GM06990 (cell line): Measurements from ENCODE around the gene ZNF593OS.
A peak's percentile ranks its signal among the peaks of the same experiment; 100 is the strongest.

ENCODE experiments used
- DNase-seq: peaks from one replicate; pipeline ENCODE4 v3.0.0-alpha.2; 2011; ENCODE audit not compliant: insufficient read length; ENCODE audit errors: extremely low read depth
- H3K27me3 ChIP-seq: replicated peaks from 2 replicates; pipeline ENCODE4 v1.6.0; 2011; ENCODE audit warnings: low read length; ENCODE audit not compliant: control insufficient read depth, insufficient read depth
- H3K36me3 ChIP-seq: 2 replicates; pipeline ENCODE4 v1.5.1; 2011; ENCODE audit warnings: low read length; ENCODE audit not compliant: control insufficient read depth, insufficient read depth
- H3K4me3 ChIP-seq: replicated peaks from 2 replicates; pipeline ENCODE4 v1.5.1; 2011; ENCODE audit warnings: low read depth, mild to moderate bottlenecking, control low read depth, low read length
- CTCF ChIP-seq: IDR thresholded peaks from 2 replicates; pipeline ENCODE4 v1.5.1; 2011; ENCODE audit warnings: low read length, control low read depth, mild to moderate bottlenecking, inconsistent platforms; ENCODE audit not compliant: insufficient read depth, poor library complexity, severe bottlenecking

ZNF593OS gene

DNA sequence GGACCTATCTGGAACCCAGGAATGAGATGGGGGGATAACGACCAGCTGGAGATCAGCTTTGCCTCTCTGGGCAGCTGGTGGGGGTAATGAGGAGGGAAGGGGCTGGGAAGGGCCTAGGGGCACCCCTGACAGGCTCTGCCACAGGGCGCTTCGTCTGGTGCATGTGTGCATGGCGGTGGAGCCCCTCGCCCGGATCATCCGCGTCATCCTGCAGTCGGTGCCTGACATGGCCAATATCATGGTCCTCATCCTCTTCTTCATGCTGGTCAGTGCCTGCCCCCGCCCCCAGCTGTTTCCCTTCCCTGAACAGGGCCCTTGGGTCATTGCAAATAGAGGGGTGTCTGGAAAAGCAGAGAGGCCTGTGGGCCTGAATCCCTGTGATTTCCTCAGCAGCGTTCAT lies 26.2 kb upstream of the ZNF593OS start:
- Histone ChIP-seq H3K4me3 (no peak overlapping the region), H3K36me3 (no peaks in the 10 kb centered on the region), H3K27me3 (no peaks in the 10 kb centered on the region)
- TF ChIP-seq CTCF = no peak
- no peak for DNase-seq

- TF ChIP-seq CTCF = no peak
- Histone ChIP-seq H3K4me3 (no peak overlapping the region), H3K27me3 (no peaks in the 10 kb centered on the region), H3K36me3 (no peaks in the 10 kb centered on the region)
- no peak for DNase-seq
Measured at GRCh38 chr1:26197301-26197700, 25.7 kb upstream of the ZNF593OS start.

GRCh38 chr1:26195805-26196204 lies 24.2 kb upstream of the ZNF593OS start:
- Histone ChIP-seq H3K4me3 (no peak overlapping the region), H3K27me3 (no peaks in the 10 kb centered on the region), H3K36me3 (no peaks in the 10 kb centered on the region)
- TF ChIP-seq CTCF = no peak
- no peak for DNase-seq

DNA sequence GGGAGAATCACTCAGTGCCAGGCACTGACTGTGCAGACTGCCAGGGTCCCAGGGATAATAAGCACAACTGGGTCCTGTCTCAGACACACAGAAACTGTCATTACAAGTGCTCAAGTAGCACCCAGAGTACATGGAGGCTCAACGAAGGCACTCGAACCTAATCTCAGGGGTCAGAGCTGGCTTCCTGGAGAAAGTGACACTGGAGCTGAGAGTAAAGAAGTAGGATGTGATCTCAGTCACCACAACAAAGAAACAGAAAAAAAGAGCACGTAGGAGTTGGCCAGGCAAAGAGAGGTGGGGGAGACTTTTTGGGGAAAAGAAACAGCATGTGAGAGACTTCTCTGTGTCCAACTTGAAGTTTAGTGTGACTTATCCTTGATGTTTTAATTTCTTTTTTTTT lies 20.1 kb upstream of the ZNF593OS start:
- no peaks in the 10 kb centered on the region for H3K36me3 ChIP-seq
- TF ChIP-seq CTCF = no peak
- no peak for DNase-seq
- no peak overlapping the region for H3K4me3 ChIP-seq
- no peaks in the 10 kb centered on the region for H3K27me3 ChIP-seq

DNA sequence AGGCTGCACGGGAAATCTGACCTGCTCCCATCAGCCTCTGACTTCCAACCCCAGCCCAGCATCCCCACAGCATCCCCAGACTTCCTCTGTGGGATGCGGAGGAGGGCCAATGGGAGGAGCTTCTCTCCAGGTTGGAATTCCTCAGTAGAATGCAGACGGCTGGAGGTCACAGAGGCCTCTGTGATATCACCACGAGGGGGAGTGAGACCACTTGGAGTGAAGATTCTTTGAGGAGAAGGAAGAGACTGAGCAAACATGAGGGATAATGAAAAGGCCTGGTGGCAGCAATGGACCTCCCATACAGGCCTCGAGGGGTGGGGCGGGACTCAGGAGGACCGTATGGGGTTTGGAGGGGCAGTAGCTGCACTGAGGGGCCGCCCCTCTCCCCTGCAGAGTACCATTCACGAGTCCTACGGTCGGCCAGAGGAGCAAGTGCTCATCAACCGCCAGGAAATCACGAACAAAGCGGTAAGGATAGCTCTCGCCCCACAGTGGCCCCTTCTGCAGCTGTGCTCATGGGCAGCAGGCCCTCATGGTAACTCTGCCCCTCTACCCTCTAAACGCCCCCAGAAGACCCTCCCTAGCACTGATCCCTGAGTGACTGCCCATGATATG lies 18.8 kb upstream of the ZNF593OS start, which contains the start of gene CATSPER4:
Gene CATSPER4, plus strand, starts transcription at position 230 of the 615 bp plus-strand sequence. Its CDS starts 26 bp downstream, at position 256.
- H3K4me3 ChIP-seq = no peak within 1 kb of the TSS
- no peaks in the 10 kb centered on the region for H3K36me3 ChIP-seq
- no peaks in the 10 kb centered on the region for H3K27me3 ChIP-seq
- peak; percentile 21 for TF ChIP-seq CTCF
- DNase-seq = no peak
